Stimulated activated memory B cell treated with anti-CD40 and anti-IgM and Interleukin-4, amounts not matched to agents 10 μg/mL and 1 μg/mL and 100 μg/mL, for 72 hours (primary cell): ENCODE results near the gene ZNF331.

Experiments used
- ATAC-seq: fragments of 150-1000 bp; cut with Tn5 transposase; 2 replicates; pipeline ENCODE4 v1.10.0; 2021
- H3K27ac Mint-ChIP-seq: one replicate; pipeline ENCODE4 v1.8.0; 2022; ENCODE audit warnings: mild to moderate bottlenecking, mixed read lengths
- H3K27me3 Mint-ChIP-seq: one replicate; pipeline ENCODE4 v1.8.0; 2022; ENCODE audit warnings: mixed read lengths
- H3K36me3 Mint-ChIP-seq: one replicate; pipeline ENCODE4 v1.8.0; 2022; ENCODE audit warnings: mixed read lengths
- H3K4me1 Mint-ChIP-seq: one replicate; pipeline ENCODE4 v1.8.0; 2022; ENCODE audit warnings: mixed read lengths
- H3K4me3 Mint-ChIP-seq: one replicate; pipeline ENCODE4 v1.8.0; 2022; ENCODE audit warnings: mild to moderate bottlenecking, moderate library complexity, mixed read lengths
- H3K9me3 Mint-ChIP-seq: one replicate; pipeline ENCODE4 v1.8.0; 2022; ENCODE audit warnings: mixed read lengths

The ZNF331 gene

DNA sequence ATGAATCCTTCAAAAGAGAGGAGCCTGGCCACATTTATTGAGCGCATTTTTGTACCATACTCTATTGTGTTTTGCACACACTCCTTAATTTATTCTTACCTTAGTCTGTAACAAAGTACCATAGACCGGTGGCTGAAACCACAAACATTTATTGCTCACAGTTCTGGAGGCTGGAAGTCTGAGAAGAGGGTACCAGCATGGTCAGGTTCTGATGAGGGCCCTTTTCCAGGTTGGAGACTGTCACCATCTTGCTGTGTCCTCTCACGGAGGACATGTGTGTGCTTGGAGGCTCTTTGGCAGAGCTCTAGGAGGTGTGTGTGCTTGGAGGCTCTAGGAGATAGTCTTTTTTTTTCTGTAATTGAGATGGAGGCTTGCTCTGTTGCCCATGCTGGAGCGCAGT lies 2.1 kb downstream of the ZNF331 start:
- Mint-ChIP-seq H3K4me1 (peaks cover 11% of the 10 kb centered on the region), H3K9me3 (no peaks in the 10 kb centered on the region), H3K4me3 (no peak overlapping the region), H3K36me3 (peaks cover 28% of the 10 kb centered on the region), H3K27me3 (no peaks in the 10 kb centered on the region), H3K27ac (no peak overlapping the region)
- ATAC-seq, result no peak

DNA sequence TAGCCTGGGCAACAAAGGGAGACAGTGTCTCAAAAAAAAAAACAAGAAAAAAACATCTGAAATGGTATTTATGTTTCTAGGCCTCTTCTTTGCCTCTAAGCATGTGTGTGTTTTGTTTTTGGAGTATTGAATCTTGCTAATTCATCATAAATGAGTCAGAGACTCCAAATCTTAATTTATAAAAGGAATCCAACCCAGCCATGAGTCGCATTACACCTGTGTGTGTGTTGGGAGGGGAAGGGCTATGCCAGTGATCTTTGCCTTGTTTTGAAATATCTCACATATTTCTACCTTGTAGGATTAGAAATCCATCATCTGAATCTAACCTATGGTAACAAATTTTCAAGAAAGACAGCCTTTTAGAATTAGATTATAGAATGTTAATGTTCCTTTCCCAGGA lies 4.0 kb downstream of the ZNF331 start:
- no peak for ATAC-seq
- H3K4me1 Mint-ChIP-seq, result peaks cover 15% of the 10 kb centered on the region
- no peak overlapping the region for H3K27ac Mint-ChIP-seq
- H3K36me3 Mint-ChIP-seq, result peaks cover 35% of the 10 kb centered on the region
- H3K9me3 Mint-ChIP-seq, result no peaks in the 10 kb centered on the region
- H3K27me3 Mint-ChIP-seq, result no peaks in the 10 kb centered on the region
- no peak overlapping the region for H3K4me3 Mint-ChIP-seq

DNA sequence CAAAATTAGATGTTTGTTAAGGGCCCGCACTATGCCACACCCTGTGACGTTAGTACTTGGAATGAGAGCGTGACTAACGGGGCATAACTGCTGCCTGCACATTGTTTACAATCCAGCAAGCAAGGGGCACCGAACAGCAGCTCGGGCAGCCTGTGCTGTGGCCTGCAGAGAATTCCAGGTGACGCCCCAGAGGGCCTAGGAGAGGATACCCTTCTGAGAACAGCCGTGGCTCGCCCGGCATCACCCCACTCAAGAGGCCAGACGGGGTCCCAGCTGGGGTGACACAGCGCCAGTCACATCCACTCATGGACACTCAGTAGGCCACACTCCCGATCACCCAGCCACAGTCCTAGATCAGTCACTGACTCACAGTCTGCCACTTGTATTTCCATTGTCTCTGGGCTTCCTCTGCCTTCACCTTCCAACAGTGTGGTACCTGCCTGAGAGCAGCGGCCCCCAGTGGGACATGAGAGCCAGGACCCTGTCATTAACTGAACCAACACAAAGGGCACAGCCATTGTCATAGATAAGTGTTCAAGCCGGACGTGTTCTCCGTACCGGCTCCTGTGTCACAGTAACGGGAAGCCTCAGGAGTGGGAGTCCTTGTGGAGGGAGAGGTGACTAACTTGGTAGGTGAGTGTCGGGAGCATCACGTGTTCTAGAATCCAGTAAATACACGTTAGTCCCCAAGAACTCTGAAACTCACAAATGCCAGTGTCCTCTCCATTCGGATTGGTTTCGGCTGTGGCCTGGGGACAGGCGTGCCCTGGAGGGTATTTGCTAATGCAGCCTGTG lies 7.5 kb downstream of the ZNF331 start:
- no peaks in the 10 kb centered on the region for H3K27me3 Mint-ChIP-seq
- ATAC-seq, result no peak
- H3K27ac Mint-ChIP-seq, result no peak overlapping the region
- H3K9me3 Mint-ChIP-seq, result peaks cover 3% of the 10 kb centered on the region
- H3K4me1 Mint-ChIP-seq, result peaks cover 10% of the 10 kb centered on the region
- peaks cover 37% of the 10 kb centered on the region for H3K36me3 Mint-ChIP-seq
- no peak overlapping the region for H3K4me3 Mint-ChIP-seq

DNA sequence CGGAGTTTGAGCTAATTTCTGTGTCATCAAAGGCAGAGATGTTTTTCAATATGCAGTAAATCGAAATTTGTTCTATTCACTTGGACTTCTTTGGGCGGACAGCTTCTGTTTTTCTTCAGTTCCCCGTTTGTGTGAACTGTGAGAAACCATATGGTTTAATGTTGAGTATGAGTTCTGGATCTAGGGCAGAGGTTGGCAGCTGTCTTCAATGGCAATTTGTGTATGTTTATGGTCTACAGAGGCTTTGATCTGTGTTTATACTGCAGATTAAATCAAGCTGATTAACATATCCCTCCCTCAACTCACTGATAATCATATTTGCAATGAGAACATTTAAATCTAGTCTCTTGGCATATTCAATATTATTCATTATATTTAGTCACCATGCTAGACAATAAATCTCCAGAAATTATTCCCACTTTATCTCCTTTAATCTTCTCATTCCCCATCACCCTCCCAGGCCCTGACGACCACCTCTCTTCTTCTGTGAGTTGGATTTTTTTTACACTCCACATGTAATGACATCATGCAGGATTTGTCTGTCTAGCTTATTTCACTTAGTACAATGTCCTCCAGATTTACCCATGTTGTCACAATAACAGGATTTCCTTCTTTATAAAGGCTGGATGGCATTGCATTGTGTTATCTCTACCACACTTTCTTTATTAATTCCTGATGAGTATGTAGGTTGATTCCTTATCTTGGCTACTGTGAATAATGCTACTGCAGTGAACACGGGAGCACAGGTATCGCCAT lies 9.0 kb downstream of the ZNF331 start:
- no peak for ATAC-seq
- no peak overlapping the region for H3K4me3 Mint-ChIP-seq
- peaks cover 10% of the 10 kb centered on the region for H3K4me1 Mint-ChIP-seq
- peaks cover 39% of the 10 kb centered on the region for H3K36me3 Mint-ChIP-seq
- H3K27ac Mint-ChIP-seq, result no peak overlapping the region
- H3K9me3 Mint-ChIP-seq, result peaks cover 3% of the 10 kb centered on the region
- no peaks in the 10 kb centered on the region for H3K27me3 Mint-ChIP-seq

DNA sequence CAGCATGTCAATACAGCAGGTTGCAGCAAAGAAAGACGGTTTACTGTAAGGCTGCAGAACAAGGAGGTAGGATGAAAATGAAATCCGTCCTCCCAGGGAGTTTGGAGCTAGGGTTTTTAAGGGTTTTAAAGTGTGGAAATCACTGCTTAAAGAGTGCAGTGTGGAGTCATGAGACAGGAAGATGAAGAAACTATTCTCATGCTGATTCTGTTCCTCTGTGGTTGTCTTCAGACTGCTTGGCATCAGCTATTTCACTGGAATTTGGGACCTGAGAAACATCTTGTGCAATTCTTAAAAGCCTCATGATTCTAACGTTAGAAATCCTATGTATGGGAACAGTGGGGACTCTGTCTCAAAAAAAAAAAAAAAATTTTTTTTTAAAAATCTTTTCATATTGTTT lies 11.4 kb downstream of the ZNF331 start:
- ATAC-seq, result no peak
- H3K9me3 Mint-ChIP-seq, result peaks cover 3% of the 10 kb centered on the region
- H3K4me3 Mint-ChIP-seq, result no peak overlapping the region
- H3K36me3 Mint-ChIP-seq, result peaks cover 40% of the 10 kb centered on the region
- H3K27me3 Mint-ChIP-seq, result no peaks in the 10 kb centered on the region
- H3K4me1 Mint-ChIP-seq, result peaks cover 10% of the 10 kb centered on the region
- no peak overlapping the region for H3K27ac Mint-ChIP-seq

DNA sequence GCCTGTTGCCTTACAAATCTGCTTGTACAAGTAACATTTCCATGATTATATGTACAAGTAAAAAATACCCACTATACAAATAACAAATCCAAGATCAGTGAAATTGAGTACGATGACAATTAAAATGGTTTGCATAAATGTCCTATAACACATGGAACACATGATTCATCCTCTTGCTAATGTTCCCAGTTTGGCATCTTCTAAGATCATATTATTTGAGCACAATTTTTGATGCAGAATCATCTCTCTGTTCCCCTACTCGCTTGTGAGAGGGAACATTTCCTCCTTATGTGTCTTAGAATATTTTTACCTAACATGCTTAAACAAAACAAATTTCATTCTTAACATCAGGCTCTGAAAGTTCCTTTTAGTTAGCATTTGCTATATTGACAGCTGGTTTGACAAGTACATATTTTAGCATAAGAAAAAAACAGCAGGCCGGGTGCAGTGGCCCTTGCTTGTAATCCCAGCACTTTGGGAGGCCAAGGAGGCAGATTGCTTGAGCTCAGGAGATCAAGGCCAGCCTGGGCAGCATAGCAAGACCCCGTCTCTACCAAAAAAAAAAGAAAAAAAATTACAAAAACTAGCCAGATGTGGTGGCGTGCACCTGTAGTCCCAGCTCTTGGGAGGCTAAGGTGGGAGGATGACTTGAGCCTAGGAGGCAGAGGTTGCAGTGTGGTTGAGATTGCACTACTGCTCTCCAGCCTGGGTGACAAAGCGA lies 14.2 kb downstream of the ZNF331 start:
- H3K27me3 Mint-ChIP-seq, result no peaks in the 10 kb centered on the region
- no peak for ATAC-seq
- peaks cover 13% of the 10 kb centered on the region for H3K4me1 Mint-ChIP-seq
- peaks cover 38% of the 10 kb centered on the region for H3K36me3 Mint-ChIP-seq
- H3K27ac Mint-ChIP-seq, result no peak overlapping the region
- H3K9me3 Mint-ChIP-seq, result peaks cover 3% of the 10 kb centered on the region
- H3K4me3 Mint-ChIP-seq, result no peak overlapping the region

DNA sequence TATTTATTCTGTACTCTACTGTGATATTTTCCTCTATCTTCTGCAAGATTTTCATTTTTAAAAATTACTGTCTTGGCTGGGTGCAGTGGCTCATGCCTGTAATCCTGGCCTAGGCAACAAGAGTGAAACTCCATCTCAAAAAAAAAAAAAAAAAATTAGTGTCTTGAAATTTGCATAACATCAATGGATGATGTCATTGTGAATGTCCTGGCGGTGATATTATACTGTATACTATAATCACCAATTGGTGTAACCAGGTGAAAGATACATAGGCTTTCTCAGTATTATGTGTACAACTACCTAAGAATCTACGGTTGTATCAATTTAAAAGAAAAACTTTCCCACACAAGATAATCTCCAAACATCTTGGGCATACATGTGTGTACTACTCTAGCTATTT lies 15.2 kb downstream of the ZNF331 start:
- peak overlapping the region; percentile 96 for H3K27ac Mint-ChIP-seq
- peaks cover 13% of the 10 kb centered on the region for H3K4me1 Mint-ChIP-seq
- H3K36me3 Mint-ChIP-seq, result peaks cover 42% of the 10 kb centered on the region
- no peaks in the 10 kb centered on the region for H3K27me3 Mint-ChIP-seq
- peaks cover 3% of the 10 kb centered on the region for H3K9me3 Mint-ChIP-seq
- ATAC-seq, result no peak
- H3K4me3 Mint-ChIP-seq, result peak overlapping the region; percentile 92

DNA sequence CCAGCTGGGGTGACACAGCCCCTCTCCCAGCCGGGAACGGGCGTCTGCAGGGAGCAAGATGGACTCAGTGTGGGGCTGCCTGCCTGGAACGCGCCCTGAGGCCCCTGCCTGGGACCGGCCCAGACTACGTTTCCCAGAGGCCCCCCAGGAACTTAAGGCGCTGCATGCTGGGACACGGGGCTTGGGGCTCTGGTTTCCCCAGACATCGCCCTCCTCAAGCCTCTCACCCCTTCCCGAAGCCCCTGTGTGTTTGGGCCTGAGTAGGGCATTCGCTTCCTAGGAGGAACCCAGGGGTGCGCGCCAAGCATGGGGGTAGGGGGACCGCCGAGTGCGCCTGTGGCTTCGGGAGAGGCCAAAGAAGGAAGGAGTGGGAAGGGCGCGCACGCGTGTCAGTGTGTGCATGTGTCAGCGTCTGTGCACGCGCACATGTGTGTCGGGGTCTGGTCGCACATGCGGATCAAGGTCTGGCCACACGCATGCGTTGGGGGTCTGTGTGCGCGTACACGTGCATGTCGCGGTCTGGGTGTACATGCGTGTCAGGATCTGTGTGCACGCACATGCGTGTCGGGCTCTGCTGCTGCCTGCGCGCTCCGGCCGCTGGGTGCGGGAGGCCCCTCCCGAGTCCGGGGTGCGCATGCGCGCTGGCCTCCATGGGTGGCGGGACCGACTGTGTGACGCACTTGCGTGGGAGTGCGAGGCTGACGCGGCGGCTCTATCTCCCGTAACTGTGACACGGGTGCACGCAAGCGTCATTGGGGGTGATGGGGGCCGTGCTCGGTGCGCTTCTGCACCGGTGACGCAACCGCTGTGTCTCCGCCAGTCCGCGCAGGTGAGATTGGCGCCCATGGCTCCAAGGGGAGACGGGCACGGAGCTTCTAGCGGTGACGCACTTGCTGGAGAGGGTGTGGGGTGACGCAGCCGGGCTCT lies 16.2 kb downstream of the ZNF331 start:
- peaks cover 8% of the 10 kb centered on the region for H3K4me1 Mint-ChIP-seq
- H3K36me3 Mint-ChIP-seq, result peaks cover 41% of the 10 kb centered on the region
- H3K27ac Mint-ChIP-seq, result peak overlapping the region; percentile 96

DNA sequence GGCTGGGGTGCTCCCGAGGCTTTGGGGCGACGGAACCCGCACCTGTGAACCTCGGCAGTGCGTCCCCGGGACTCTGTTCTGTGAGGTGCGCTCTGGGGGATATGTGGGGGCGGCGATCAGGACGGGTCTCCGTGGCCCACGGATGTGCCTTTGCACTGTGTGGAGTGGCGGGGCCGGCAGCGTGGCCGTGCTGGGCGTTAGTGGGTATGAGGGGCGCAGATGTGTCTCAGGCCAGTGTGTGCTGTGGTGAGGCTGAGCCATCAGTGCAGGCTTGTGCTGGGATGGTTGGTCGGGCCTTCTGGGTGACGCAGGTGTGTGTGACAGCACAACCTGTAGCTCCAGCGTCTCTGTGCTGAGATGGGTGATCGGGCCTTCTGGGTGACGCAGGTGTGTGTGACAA lies 16.9 kb downstream of the ZNF331 start:
- peaks cover 42% of the 10 kb centered on the region for H3K36me3 Mint-ChIP-seq
- peak overlapping the region; percentile 92 for H3K4me3 Mint-ChIP-seq
- H3K27me3 Mint-ChIP-seq, result no peaks in the 10 kb centered on the region
- H3K4me1 Mint-ChIP-seq, result peaks cover 8% of the 10 kb centered on the region
- peaks cover 7% of the 10 kb centered on the region for H3K9me3 Mint-ChIP-seq
- H3K27ac Mint-ChIP-seq, result peak overlapping the region; percentile 96
- ATAC-seq, result peak; percentile 32

More for the DNA sequence above, 16.2 kb downstream of the ZNF331 start:
- H3K9me3 Mint-ChIP-seq, result peaks cover 6% of the 10 kb centered on the region
- H3K4me3 Mint-ChIP-seq, result peak overlapping the region; percentile 92
- peak; percentile 90 for ATAC-seq
- H3K27me3 Mint-ChIP-seq, result no peaks in the 10 kb centered on the region

DNA sequence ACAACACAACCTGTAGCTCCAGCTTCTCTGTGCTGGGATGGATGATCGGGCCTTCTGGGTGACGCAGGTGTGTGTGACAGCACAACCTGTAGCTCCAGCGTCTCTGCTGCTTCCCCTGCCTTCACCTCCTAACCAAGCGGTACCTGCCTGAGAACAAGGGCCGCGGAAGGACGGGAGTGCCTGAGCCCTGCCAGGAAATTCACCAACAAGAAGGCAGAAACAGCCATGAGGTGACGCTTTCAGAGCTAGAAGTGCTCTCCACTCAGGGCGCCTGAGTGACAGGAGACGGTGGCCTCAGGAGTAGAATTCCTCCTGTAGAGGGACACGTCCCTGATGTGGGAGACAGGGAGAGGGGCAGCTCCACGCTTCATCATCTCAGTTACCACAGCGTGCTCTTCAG lies 17.4 kb downstream of the ZNF331 start:
- Mint-ChIP-seq H3K27ac (peak overlapping the region; percentile 96), H3K4me3 (peak overlapping the region; percentile 92), H3K4me1 (peaks cover 8% of the 10 kb centered on the region), H3K9me3 (peaks cover 10% of the 10 kb centered on the region), H3K36me3 (peaks cover 45% of the 10 kb centered on the region), H3K27me3 (no peaks in the 10 kb centered on the region)
- no peak for ATAC-seq

DNA sequence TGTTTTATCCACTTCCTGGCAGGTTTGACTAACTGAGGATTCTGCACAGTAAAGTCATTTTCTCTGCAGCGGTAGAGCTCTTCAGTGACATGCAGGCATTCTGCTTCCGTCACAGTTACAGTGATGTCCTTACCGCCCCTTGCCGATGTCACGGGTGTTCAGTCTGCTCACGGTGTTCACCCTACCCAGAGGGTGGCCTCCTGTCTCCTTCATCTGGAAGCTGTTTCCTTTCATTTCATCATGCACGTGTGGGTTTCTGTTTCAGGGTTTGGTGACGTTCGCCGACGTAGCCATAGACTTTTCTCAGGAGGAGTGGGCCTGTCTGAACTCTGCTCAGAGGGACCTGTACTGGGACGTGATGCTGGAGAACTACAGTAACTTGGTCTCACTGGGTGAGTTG lies 33.4 kb downstream of the ZNF331 start:
- ATAC-seq, result no peak
- H3K27me3 Mint-ChIP-seq, result no peaks in the 10 kb centered on the region
- H3K36me3 Mint-ChIP-seq, result peaks cover 91% of the 10 kb centered on the region
- H3K9me3 Mint-ChIP-seq, result peaks cover 13% of the 10 kb centered on the region
- H3K4me3 Mint-ChIP-seq, result no peak overlapping the region
- no peaks in the 10 kb centered on the region for H3K4me1 Mint-ChIP-seq
- no peak overlapping the region for H3K27ac Mint-ChIP-seq

DNA sequence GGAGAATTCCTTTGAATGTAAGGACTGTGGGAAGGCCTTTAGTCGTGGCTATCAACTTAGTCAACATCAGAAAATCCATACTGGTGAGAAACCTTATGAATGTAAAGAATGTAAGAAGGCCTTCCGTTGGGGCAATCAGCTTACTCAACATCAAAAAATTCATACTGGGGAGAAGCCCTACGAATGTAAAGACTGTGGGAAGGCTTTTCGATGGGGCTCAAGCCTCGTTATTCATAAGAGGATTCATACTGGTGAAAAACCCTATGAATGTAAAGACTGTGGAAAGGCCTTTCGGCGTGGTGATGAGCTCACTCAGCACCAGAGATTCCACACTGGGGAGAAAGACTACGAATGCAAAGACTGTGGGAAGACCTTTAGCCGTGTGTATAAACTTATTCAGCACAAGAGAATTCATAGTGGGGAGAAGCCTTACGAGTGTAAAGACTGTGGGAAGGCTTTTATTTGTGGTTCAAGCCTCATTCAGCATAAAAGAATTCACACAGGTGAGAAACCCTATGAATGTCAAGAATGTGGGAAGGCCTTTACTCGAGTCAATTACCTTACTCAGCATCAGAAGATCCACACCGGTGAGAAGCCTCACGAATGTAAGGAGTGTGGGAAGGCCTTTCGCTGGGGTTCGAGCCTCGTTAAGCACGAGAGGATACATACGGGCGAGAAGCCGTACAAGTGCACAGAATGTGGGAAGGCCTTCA lies 39.2 kb downstream of the ZNF331 start:
- Mint-ChIP-seq H3K4me3 (no peak overlapping the region), H3K9me3 (peaks cover 26% of the 10 kb centered on the region), H3K36me3 (peaks cover 74% of the 10 kb centered on the region), H3K27me3 (no peaks in the 10 kb centered on the region), H3K27ac (no peak overlapping the region), H3K4me1 (no peaks in the 10 kb centered on the region)
- no peak for ATAC-seq

DNA sequence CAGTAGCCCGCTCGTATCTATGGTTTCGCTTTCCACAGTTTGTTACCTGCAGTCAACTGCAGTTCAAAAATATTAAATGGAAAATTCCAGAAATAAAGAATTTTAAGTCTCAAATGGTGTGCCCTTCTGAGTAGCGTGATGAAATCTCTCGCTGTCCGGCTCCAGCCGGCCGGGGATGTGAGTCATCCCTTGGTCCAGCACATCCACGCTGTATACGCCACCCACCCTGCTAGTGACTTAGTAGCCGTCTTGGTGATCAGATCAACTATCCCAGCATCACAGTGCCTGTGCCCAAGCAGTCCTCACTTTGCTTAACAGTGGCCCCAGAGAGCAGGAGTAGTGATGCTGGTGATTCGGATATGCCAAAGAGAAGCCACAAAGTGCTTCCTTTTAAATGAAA lies 40.0 kb downstream of the ZNF331 start:
- H3K36me3 Mint-ChIP-seq, result peaks cover 69% of the 10 kb centered on the region
- peaks cover 26% of the 10 kb centered on the region for H3K9me3 Mint-ChIP-seq
- H3K4me3 Mint-ChIP-seq, result no peak overlapping the region
- no peaks in the 10 kb centered on the region for H3K4me1 Mint-ChIP-seq
- H3K27ac Mint-ChIP-seq, result no peak overlapping the region
- no peaks in the 10 kb centered on the region for H3K27me3 Mint-ChIP-seq
- ATAC-seq, result no peak

DNA sequence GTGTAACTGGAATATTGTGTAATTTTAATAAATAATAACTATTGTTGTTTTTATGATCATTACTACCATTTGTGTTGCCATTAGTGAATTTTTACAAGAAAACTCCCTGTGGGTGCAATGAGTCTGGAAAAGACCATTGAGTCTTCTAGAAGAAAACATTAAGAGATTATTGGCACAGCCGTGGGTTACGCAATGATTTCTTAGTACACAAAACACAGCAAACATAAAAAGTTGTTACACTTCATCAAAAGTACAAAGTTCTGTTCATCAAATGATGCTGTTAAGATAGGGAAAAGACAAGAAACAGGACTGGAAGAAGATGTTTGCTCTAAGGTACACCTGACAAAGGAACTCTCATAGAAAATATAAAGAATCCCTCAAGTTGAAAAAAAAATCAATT lies 41.6 kb downstream of the ZNF331 start:
- Mint-ChIP-seq H3K27me3 (no peaks in the 10 kb centered on the region), H3K4me3 (no peak overlapping the region), H3K4me1 (no peaks in the 10 kb centered on the region), H3K36me3 (peaks cover 59% of the 10 kb centered on the region), H3K9me3 (peaks cover 25% of the 10 kb centered on the region), H3K27ac (no peak overlapping the region)
- no peak for ATAC-seq
